Thyroid gland (tissue), 4 donors: Measurements from ENCODE around the gene ARHGAP22.

Experiments used
- POLR2A ChIP-seq, 2 donors: fragments of 450-650 bp; IDR thresholded peaks; one replicate each; pipeline ENCODE4 v1.6.1; 2017; ENCODE audit warnings: antibody characterized with exemption in 2 of 2, mild to moderate bottlenecking in 2 of 2, moderate library complexity in 1 of 2
- TF ChIP-seq, protein P1 (sequence below), 6 experiments: fragments of 200-600 bp in 3 of 6; fragments of 450-650 bp in 3 of 6; sonication (generic) in 3 of 6; IDR thresholded peaks; one replicate each; pipeline ENCODE4 v1.5.1; 2016 to 2019; ENCODE audit warnings: antibody characterized with exemption in 6 of 6, mild to moderate bottlenecking in 2 of 6, inconsistent platforms in 1 of 6, moderate library complexity in 1 of 6

DNA sequence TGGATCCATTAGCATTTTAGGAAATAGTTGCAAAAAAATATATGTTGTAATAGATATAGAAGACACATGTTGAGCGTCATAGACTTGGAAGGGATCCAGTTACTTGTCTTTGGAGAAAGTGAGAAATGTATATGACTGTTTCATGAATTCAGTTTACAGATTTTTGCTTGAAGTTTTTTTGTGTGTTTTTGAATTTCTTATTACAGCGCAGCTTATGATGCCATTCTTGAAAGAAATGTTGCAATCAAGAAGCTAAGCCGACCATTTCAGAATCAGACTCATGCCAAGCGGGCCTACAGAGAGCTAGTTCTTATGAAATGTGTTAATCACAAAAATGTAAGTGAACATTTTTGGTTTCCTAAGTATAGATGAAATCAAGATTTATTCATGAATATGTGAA, 200.2 kb downstream of the ARHGAP22 start:
- no peak for TF ChIP-seq POLR2A (IDR thresholded peaks at IDR 0.05)
- TF ChIP-seq, protein P1, sequence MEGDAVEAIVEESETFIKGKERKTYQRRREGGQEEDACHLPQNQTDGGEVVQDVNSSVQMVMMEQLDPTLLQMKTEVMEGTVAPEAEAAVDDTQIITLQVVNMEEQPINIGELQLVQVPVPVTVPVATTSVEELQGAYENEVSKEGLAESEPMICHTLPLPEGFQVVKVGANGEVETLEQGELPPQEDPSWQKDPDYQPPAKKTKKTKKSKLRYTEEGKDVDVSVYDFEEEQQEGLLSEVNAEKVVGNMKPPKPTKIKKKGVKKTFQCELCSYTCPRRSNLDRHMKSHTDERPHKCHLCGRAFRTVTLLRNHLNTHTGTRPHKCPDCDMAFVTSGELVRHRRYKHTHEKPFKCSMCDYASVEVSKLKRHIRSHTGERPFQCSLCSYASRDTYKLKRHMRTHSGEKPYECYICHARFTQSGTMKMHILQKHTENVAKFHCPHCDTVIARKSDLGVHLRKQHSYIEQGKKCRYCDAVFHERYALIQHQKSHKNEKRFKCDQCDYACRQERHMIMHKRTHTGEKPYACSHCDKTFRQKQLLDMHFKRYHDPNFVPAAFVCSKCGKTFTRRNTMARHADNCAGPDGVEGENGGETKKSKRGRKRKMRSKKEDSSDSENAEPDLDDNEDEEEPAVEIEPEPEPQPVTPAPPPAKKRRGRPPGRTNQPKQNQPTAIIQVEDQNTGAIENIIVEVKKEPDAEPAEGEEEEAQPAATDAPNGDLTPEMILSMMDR (IDR thresholded peaks at IDR 0.05) = no peak
